ENCODE results near the gene ALDH1L1. TPM values are rescaled to one million over a fixed set of nuclear protein-coding genes. Genes with fewer than 3 reads are reported as not detected.
"Not testable (repeated sequence)": the region's sequence is repeated elsewhere in the genome, so short reads cannot be mapped to it uniquely, and the experiment has no call there.

The ALDH1L1 gene
- total and polyA plus RNA-seq, 4 donors = 0.51 to 9.0 (median 2.8) TPM

DNA sequence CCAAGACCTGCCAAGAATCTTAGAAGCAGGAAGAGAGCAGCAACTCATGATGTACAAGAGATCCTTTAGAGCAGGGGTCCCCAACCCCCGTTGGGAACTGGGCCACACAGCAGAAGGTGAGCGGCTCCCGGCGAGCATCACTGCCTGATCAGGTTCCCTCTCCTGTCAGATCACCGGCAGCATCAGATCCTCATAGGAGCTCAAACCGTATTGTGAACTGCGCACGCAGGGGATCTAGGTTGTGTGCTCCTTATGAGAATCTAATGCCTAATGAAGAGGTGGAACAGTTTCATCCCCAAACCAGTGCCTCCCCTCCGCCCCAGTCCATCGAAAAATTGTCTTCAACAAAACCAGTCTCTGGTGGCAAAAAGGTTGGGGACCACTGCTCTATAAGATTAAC is 110.2 kb downstream of the ALDH1L1 start:
- Histone ChIP-seq H3K4me1 (ENCODE audit: control insufficient read depth in 5 of 5, insufficient read depth in 5 of 5, low read length in 5 of 5) (peaks cover 0 to 4% (median 0%) of the 10 kb centered on the region in 5 donors), H3K36me3 (ENCODE audit: control insufficient read depth in 4 of 4, insufficient read depth in 4 of 4, low read length in 4 of 4) (peaks cover 0 to 8% (median 3%) of the 10 kb centered on the region in 4 donors), H3K4me3 (no peak overlapping the region), H3K9ac (ENCODE audit: insufficient read depth in 1 of 2, low read length in 2 of 2) (no peak overlapping the region), H3K27me3 (ENCODE audit: control insufficient read depth in 3 of 3, insufficient read depth in 3 of 3, low read length in 2 of 3) (no peaks in the 10 kb centered on the region), H3K9me3 (ENCODE audit: control insufficient read depth in 4 of 4, insufficient read depth in 3 of 4, low read length in 3 of 4) (peaks cover 0 to 6% (median 1%) of the 10 kb centered on the region in 4 donors), H3K27ac (ENCODE audit: low read depth in 1 of 2, low read length in 1 of 2) (no peak overlapping the region)
- DNase-seq (no peak), ATAC-seq (ENCODE audit: insufficient read depth, low FRiP score) (no peak)
- 92% methylated on average over 10 of the region's 10 CpGs for WGBS, 2 donors
- no peak for TF ChIP-seq CTCF (IDR thresholded peaks at IDR 0.05; ENCODE audit: control extremely low read depth, extremely low read depth)

- Histone ChIP-seq H3K27ac (ENCODE audit: low read depth in 1 of 2, low read length in 1 of 2) (no peak overlapping the region), H3K9ac (ENCODE audit: insufficient read depth in 1 of 2, low read length in 2 of 2) (no peak overlapping the region), H3K9me3 (ENCODE audit: control insufficient read depth in 4 of 4, insufficient read depth in 3 of 4, low read length in 3 of 4) (peaks cover 0 to 3% (median 0%) of the 10 kb centered on the region in 4 donors), H3K4me3 (no peak overlapping the region), H3K36me3 (ENCODE audit: control insufficient read depth in 4 of 4, insufficient read depth in 4 of 4, low read length in 4 of 4) (peaks cover 0 to 7% (median 3%) of the 10 kb centered on the region in 4 donors), H3K27me3 (ENCODE audit: control insufficient read depth in 3 of 3, insufficient read depth in 3 of 3, low read length in 2 of 3) (no peaks in the 10 kb centered on the region), H3K4me1 (ENCODE audit: control insufficient read depth in 5 of 5, insufficient read depth in 5 of 5, low read length in 5 of 5) (peaks cover 0 to 10% (median 0%) of the 10 kb centered on the region in 5 donors)
- DNase-seq = no peak
- no peak for ATAC-seq (ENCODE audit: insufficient read depth, low FRiP score)
- no peak for TF ChIP-seq CTCF (IDR thresholded peaks at IDR 0.05; ENCODE audit: control extremely low read depth, extremely low read depth)
- 95 to 97% methylated on average over 8 of the region's 8 CpGs for WGBS, 2 donors
Observed at GRCh38 chr3:126067959-126068358, 112.4 kb downstream of the ALDH1L1 start.

DNA sequence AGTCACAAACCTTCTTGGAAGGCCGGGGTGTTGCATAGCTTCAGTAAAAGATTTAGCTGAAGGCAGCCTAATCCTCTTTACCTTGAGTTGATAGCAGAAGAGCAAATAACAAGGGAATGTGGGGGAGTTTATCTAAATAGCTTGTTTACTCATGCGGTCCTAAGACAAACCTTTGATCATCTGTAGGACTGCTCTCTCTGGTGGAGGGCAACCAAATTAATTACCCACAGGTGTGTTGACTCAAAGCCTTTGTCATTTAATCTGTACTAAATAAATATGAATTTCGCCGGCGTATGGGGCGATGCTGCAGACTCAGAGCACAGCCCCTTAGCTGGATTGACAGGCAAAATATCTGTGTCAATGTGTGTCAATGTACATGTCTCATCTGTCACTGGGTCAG is 113.7 kb downstream of the ALDH1L1 start:
- WGBS, 2 donors = 96 to 98% methylated on average over 6 of the region's 6 CpGs
- not testable (repeated sequence) for DNase-seq; ATAC-seq (ENCODE audit: insufficient read depth, low FRiP score)

GRCh38 chr3:126065876-126066275 is 114.5 kb downstream of the ALDH1L1 start:
- Histone ChIP-seq H3K4me3 (no peak overlapping the region), H3K27ac (ENCODE audit: low read depth in 1 of 2, low read length in 1 of 2) (no peak overlapping the region), H3K9ac (ENCODE audit: insufficient read depth in 1 of 2, low read length in 2 of 2) (no peak overlapping the region), H3K9me3 (ENCODE audit: control insufficient read depth in 4 of 4, insufficient read depth in 3 of 4, low read length in 3 of 4) (no peaks in the 10 kb centered on the region), H3K4me1 (ENCODE audit: control insufficient read depth in 5 of 5, insufficient read depth in 5 of 5, low read length in 5 of 5) (peaks cover 0 to 10% (median 0%) of the 10 kb centered on the region in 5 donors), H3K27me3 (ENCODE audit: control insufficient read depth in 3 of 3, insufficient read depth in 3 of 3, low read length in 2 of 3) (no peaks in the 10 kb centered on the region), H3K36me3 (ENCODE audit: control insufficient read depth in 4 of 4, insufficient read depth in 4 of 4, low read length in 4 of 4) (peaks cover 0 to 3% (median 3%) of the 10 kb centered on the region in 4 donors)
- WGBS, 2 donors = 95 to 96% methylated on average over 3 of the region's 3 CpGs
- TF ChIP-seq CTCF (IDR thresholded peaks at IDR 0.05; ENCODE audit: control extremely low read depth, extremely low read depth) = no peak
- ATAC-seq (ENCODE audit: insufficient read depth, low FRiP score) = no peak
- DNase-seq = no peak

More for the DNA sequence above, 113.7 kb downstream of the ALDH1L1 start:
- H3K27me3 ChIP-seq (ENCODE audit: control insufficient read depth in 3 of 3, insufficient read depth in 3 of 3, low read length in 2 of 3); H3K9me3 ChIP-seq (ENCODE audit: control insufficient read depth in 4 of 4, insufficient read depth in 3 of 4, low read length in 3 of 4); H3K4me3 ChIP-seq; H3K27ac ChIP-seq (ENCODE audit: low read depth in 1 of 2, low read length in 1 of 2); H3K36me3 ChIP-seq (ENCODE audit: control insufficient read depth in 4 of 4, insufficient read depth in 4 of 4, low read length in 4 of 4); H3K9ac ChIP-seq (ENCODE audit: insufficient read depth in 1 of 2, low read length in 2 of 2); H3K4me1 ChIP-seq (ENCODE audit: control insufficient read depth in 5 of 5, insufficient read depth in 5 of 5, low read length in 5 of 5): not testable (repeated sequence)
